Right ventricle myocardium superior (tissue), 1 donor: ENCODE results near the gene TAF4. TPM values are rescaled to one million over a fixed set of nuclear protein-coding genes. Genes with fewer than 3 reads are reported as not detected.

Source experiments
- ATAC-seq: fragments of 200-7000 bp; cut with Tn5 transposase; one replicate; pipeline ENCODE4 v1.9.1; 2020; ENCODE audit warnings: mild to moderate bottlenecking; ENCODE audit not compliant: poor library complexity
- DNase-seq: peaks from one replicate; pipeline ENCODE4 v3.0.0-alpha.2; 2020
- intact Hi-C: fragments of 100-400 bp; cut with DNase I; formaldehyde crosslinking; loops from one replicate; pipeline ENCODE4 v1.11.2; 2022
- total RNA-seq: library from RNA; stranded (reverse); fragmentation: NEBNext Ultra II Directional; extraction: Animal tissue kit (Norgen Biotek cat#: 25700); gene quantifications from one replicate; pipeline ENCODE4 v1.2.1, GENCODE V29; 2021
- donor health status: DM: no; HTN: yes; CAD: no; lungs with severe emphysema.

The TAF4 gene
- total RNA-seq, 1 donor from 2014 or later, result 11.6 TPM

DNA sequence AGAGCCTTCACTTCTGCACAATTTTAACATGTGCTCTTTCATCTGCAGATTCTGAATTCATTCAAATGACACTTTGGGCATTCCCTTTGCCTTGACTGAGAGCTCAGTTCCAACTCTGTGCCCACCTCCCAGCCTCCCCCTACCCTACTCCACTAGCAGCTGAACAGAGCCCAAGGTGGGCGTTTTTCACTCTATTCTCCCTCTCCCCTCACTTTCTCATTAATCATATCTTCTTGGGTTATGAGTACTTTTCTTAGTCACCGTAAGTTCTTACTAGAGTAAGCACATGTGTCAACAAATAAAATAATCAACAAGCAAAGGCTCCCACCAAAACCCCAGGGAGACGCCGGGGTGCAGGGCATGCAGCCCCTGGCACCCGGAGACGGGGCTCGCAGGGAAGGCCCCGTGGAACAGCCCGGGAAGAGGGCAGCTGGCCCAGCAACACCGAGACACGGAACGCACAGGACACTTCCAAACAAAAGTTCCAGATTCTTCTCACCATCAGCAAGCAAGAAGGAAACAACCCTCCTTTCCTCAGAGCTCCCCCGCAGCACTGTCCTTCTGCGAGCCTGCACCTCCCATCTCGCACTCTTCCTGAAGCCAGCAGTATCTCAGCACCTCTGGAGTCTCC lies 34.1 kb downstream of the TAF4 start:
- ATAC-seq (no peak), DNase-seq (no peak)
- intact Hi-C loops, result no loop called here

DNA sequence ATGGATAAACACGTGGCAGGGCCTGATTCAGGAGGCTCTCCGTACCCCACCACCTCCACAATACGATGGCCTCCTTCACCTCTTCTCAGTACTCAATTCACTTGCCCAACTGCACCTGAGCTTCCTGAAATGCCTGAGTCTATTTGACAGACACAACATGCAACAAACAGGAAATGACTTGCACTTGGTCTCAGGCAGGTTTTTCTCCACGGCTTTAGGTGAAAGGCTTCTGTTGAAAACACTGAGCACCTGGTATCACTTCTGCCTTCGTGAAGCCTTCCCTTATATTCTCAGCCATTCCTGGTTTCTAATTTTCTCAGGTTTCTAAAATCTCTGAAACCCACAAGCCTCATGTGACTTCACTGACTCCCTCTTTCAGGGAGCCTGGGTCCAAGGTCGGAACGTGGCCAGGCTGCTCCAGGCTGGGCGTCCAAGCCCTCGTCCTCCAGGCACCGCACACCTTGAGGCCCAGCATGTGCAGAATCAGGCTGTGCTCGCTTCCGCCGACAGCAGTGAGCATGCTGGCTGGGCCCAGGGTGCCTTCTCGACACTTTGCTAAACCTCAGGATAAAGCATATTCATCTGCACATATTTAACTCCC lies 34.7 kb downstream of the TAF4 start:
- no peak for DNase-seq
- intact Hi-C loops, result no loop called here
- no peak for ATAC-seq

DNA sequence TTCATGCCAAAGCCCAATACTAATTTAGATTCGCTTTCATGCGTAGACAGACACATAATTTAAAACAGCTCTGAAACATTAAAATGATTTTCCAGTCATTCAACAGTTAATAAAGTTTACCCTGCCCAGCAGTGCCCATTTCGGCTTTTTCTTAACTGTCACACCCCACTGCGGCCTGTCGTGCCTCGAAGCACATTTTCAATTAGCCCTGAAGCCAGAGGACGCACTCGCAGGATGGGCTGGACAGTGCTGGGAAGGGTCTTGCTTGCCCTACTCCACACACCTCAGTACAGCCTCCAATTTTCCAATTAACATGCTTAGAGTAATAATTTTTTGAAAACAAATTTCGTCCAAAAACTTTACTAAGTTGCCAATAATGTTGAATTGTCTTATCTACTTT lies 35.3 kb downstream of the TAF4 start:
- intact Hi-C loops, result no loop called here
- DNase-seq (no peak), ATAC-seq (no peak)

DNA sequence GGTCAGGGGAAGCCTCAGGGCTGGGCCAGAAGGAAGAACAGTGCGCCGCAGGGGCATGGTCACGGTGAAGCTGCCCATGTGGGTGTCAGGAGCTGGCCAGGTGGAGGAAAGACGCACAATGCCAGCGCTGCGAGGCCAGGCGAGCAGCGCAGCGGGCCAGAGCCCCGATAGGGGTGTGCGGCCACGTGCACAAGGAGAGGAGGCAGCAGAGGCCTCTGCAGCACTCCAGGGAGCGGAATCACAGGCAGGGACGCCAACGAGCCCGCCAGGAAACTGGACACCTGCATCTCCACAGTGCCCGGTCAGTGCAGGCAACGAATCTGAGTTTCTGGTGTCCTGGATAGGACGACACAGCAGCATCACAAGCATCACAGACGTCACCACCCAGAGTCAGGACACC lies 35.7 kb downstream of the TAF4 start:
- intact Hi-C loops, result loop anchor here (5.0 kb wide), 1 partner anchor 107 kb away; no protein-coding TSS in a partner anchor
- DNase-seq (no peak), ATAC-seq (no peak)

DNA sequence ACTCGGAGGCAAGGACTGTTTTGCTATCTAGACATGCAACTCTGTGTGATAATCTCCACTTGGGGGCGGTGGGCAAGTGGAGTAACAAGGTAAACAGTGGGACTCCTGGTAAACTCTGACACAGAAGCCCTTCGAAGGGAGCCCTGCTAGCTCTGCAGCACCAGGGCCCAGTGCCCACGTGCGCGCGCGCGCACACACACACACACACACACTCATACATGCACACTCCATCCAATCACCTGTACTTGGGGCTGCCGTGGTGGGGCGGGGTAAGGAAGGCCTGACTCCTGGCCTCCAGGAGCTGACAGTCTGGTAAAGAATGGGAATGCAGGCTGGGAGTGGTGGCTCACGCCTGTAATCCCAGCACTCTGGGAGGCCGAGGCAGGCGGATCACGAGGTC lies 36.4 kb downstream of the TAF4 start:
- intact Hi-C loops, result loop anchor here (5.0 kb wide), 1 partner anchor 108 kb away; no protein-coding TSS in a partner anchor

GRCh38 chr20:62028384-62028783 lies 37.3 kb downstream of the TAF4 start:
- ATAC-seq (no peak), DNase-seq (no peak)
- intact Hi-C loops, result loop anchor here (5.0 kb wide), 1 partner anchor 109 kb away; no protein-coding TSS in a partner anchor

More for the DNA sequence above, 36.4 kb downstream of the TAF4 start:
- no peak for ATAC-seq
- no peak for DNase-seq

DNA sequence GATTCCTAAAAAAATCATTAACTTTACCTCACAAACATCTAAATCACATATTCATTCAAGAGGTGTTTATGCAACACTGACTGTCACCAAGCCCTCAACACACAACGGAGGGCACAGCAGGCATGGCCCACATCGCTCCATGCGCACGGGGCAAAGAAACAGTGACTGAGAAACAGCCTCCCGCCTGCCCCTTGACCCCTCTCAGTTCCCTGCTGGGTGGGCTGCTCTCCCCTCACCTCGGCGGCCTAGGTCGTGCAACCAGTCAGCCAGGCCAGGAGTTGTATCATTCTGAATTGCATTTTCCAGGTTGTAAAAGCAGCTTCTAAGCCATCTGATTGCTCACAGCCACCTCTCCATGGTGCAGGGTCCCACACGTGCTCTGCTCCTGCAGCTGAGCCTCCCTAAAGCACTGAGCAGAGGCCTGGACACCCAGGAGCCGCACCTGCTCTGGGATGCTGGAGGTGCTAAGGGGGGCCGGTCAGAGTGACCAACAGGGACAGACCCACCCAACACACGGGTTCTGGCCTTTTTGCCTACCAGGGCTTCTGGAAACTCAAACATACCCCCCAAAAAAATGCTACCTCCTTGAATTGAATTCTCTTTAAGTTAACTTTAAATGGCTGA lies 37.9 kb downstream of the TAF4 start:
- DNase-seq, result no peak
- ATAC-seq, result no peak
- intact Hi-C loops, result loop anchor here (5.0 kb wide), 1 partner anchor 109 kb away; no protein-coding TSS in a partner anchor

DNA sequence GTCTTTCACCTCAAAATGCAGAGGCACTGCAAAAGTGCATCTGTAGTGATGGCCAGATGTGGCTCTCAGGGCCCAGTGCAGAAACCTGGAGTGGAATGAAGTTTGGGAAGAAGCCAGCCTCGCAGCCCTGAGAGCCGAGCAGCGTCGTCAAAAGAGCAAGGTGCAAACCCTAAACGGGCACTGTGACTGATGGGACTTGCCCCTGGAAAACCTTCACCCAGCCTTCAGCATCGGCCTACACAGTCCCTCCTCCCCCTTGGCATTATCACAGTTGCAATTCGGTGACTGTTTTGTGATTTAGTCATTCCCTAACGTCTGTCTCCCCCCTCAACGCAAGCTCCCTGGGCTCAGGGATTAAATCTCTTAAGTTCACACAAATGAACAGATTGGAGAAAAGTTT lies 38.6 kb downstream of the TAF4 start:
- DNase-seq (peak; percentile 30), ATAC-seq (no peak)
- intact Hi-C loops, result loop anchor here (5.0 kb wide), 1 partner anchor 110 kb away; no protein-coding TSS in a partner anchor

GRCh38 chr20:62026564-62026856 lies 39.2 kb downstream of the TAF4 start:
- DNase-seq (peak; percentile 30), ATAC-seq (no peak)
- intact Hi-C loops, result loop anchor here (5.0 kb wide), 1 partner anchor 111 kb away; no protein-coding TSS in a partner anchor

DNA sequence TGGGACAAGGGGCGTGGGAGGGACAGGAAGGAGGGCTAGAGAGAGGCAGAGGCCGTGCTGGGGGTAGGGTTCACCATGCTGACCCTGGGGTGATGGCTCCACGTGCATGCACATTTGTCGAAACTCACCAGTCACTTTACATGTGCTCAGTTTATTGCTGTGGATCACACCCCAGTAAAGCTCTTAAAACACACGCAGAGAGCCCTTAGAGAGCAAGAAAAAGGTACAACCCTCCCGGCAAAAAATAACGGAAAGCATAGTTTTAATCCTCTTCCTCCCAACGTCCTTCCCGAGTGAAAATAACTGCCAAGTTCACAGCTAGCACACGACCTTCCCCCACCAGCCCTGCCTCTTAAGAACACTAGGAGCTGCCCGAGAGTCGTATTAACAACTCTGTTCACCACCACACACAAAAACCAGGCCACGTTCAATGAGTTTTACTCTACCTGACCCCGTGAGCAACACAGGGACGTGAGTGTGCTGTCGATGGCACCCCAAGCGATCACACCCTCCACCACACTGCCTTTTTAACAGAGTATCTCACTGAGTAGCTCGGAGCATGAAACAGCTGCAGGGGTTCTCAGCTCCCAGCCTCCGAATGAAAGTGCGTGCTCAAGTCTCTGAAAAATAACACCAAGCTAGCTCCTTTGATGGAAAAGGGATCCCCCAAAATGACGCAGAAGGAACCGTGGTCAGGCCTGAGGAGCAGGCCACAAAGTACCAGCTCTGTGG lies 39.7 kb downstream of the TAF4 start:
- intact Hi-C loops, result loop anchor here (5.0 kb wide), 1 partner anchor 111 kb away; no protein-coding TSS in a partner anchor
- DNase-seq, result peak; percentile 43
- ATAC-seq, result peak; percentile 69

DNA sequence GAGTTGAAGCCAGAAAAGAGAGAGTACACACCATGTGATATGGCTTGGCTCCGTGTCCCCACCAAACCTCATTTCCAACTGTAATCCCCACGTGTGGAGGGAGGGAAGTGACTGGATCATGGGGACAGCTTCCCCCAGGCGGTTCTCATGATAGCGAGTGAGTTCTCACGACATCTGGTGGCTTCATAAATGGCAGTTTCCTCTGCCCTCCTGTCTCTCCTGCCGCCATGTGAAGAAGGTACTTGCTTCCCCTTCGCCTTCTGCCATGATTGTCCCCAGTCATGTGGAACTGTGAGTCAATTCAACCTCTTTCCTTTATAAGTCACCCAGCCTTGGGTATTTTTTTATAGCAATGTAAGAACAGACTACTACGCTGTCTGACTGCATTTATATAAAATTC lies 40.3 kb downstream of the TAF4 start:
- ATAC-seq (peak; percentile 13), DNase-seq (peak; percentile 4)
- intact Hi-C loops, result loop anchor here (5.0 kb wide), 1 partner anchor 112 kb away; no protein-coding TSS in a partner anchor

GRCh38 chr20:62023935-62024334 lies 41.7 kb downstream of the TAF4 start:
- intact Hi-C loops, result no loop called here
- DNase-seq (peak; percentile 11), ATAC-seq (no peak)

- DNase-seq (peak; percentile 27), ATAC-seq (no peak)
- intact Hi-C loops, result no loop called here
Measured at GRCh38 chr20:62022575-62023139, 43.0 kb downstream of the TAF4 start.

DNA sequence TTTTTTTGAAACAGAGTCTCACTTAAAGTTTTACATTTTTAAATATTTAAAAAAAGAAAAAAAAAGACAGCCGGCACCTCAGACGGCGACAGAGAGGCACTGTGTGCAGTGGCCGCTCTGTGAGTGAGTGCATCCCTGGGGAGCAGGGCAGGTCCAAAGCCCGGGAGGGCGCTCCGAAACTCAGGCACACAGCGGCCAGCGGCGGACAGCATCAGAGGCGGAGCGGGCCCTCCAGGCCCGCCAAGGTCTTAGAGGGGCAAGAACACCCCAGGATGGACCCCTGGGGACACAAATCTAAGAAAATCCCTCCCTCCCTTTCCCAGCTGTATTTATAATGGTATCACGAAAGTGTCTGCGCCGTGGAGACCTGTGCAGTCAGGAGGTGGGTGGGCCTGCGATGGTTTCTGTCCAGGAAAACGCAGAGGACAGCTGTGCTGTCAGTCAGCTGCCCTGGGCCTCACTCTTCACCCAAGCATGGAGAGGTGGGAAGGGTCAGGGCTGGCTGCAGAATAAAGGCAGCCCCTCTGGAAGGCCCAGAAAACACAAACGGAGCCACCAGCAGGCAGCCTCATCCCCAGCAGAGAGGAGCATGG lies 43.8 kb downstream of the TAF4 start:
- ATAC-seq (no peak), DNase-seq (no peak)
- intact Hi-C loops, result no loop called here

DNA sequence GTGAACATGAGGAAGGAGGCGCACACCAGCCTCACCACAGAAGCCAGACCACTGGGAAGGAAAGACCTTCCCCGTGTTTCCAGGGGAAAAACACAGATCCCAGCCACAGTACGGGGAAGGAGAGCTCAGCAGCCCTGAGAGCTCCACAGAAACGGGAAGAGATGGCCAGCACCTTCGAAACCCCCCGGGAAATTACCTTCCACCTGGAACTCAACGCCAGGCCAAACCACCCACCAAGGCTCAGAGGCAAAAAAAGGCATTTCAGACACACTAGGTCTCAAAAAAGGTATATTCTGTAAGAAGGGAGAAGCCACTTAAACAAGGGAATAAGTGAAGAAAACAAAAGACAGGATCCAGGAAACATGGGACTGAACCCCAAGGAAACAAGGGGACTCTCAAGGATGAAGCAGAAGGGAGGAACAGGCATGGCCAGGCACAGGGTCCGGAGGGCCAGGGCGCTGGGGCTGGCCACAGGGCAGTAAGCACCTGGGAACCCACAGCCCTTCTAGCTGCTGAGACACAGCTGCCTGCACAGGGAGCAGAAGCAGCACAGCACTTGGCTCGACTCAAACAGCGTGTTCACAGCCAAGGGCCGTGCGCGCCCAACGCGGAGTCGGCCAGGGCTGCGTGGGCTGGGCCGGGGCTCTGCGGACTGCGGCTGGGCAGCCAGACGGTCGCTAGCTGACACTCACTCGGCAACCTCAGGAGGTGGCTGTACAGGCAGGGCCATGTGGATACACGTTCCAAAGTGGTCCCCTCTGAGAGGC lies 44.6 kb downstream of the TAF4 start:
- DNase-seq (peak; percentile 84), ATAC-seq (peak; percentile 87)
- intact Hi-C loops, result no loop called here

DNA sequence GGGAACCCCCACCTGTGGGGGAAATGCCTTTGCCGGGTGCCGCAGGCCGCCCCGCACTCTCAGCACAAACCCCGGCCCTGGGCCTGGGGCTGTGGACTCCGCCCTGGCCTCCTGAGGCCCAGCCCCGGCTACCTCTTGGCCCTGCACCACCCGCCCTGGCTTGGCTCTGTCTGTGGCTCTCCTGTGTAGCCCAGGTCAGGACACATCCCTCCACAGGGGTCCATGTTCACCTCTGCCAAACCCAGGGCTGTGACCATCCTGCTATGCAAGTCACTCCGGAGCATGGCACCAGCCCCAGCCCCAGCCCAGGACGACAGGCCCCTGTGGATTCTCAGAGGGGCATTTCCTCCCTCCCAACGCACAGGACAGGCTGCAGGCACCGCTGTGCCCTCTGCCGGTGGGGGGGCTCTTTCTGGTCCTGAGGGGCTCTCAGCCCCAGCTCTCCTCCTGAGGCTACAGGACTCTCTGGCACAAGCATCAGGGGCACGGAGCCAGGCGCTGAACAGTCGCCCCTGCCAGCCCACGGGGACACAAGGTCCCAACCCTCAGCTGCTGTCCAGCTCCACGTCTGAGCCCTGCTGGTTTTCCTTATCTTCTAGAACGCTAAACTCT lies 45.7 kb downstream of the TAF4 start:
- ATAC-seq (peak; percentile 86), DNase-seq (peak; percentile 82)
- intact Hi-C loops, result no loop called here

- ATAC-seq, result no peak
- DNase-seq, result no peak
- intact Hi-C loops, result no loop called here
Measured at GRCh38 chr20:62019144-62019805, 46.4 kb downstream of the TAF4 start.
